NB4 (cell line): ENCODE data around the gene ATP2B3.
A peak's percentile ranks its signal among the peaks of the same experiment; 100 is the strongest.

Experiments used
- DNase-seq: peaks from one replicate; pipeline ENCODE4 v3.0.0; 2010; ENCODE audit warnings: low read depth
- H3K4me3 ChIP-seq: one replicate; pipeline ENCODE4 v1.5.1; 2011; ENCODE audit warnings: mild to moderate bottlenecking, low read depth, low read length, moderate library complexity
- MYC ChIP-seq: IDR thresholded peaks from 2 replicates; pipeline ENCODE4 v1.6.1; 2011; ENCODE audit warnings: low read depth, low read length
- POLR2A ChIP-seq: IDR thresholded peaks from 2 replicates; pipeline ENCODE4 v1.6.1; 2011; ENCODE audit warnings: mild to moderate bottlenecking; ENCODE audit not compliant: insufficient read length; ENCODE audit errors: extremely low read depth
- TF ChIP-seq, protein P1 (sequence below): IDR thresholded peaks from one replicate; pipeline ENCODE4 v1.5.1; 2012; ENCODE audit warnings: low read depth, low read length
- TF ChIP-seq, protein P2 (sequence below): IDR thresholded peaks from 2 replicates; pipeline ENCODE4 v1.6.1; 2011; ENCODE audit warnings: low read depth, low read length

Gene ATP2B3

DNA sequence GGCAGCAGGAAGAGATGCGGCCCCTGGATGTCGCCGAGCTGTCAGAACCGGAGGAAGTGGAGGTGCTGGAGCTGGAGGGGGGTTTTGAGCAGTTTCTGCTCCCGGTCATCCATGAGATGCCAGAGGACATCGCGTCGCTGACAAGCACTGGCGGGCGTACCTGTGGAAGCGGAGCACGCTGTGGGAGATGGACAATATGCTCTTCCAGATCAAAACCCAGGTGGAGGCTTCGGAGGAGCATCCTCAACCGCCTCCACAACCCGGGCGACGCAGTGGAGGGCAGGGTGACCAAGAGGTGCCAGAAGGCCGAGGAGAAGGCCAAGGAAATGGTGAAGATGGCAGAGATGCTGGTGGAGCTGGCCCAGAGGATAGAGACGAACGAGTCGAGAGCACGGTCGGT, 89.1 kb downstream of the ATP2B3 start:
- H3K4me3 ChIP-seq: no peak overlapping the region
- no peak for TF ChIP-seq MYC
- TF ChIP-seq, protein P1, sequence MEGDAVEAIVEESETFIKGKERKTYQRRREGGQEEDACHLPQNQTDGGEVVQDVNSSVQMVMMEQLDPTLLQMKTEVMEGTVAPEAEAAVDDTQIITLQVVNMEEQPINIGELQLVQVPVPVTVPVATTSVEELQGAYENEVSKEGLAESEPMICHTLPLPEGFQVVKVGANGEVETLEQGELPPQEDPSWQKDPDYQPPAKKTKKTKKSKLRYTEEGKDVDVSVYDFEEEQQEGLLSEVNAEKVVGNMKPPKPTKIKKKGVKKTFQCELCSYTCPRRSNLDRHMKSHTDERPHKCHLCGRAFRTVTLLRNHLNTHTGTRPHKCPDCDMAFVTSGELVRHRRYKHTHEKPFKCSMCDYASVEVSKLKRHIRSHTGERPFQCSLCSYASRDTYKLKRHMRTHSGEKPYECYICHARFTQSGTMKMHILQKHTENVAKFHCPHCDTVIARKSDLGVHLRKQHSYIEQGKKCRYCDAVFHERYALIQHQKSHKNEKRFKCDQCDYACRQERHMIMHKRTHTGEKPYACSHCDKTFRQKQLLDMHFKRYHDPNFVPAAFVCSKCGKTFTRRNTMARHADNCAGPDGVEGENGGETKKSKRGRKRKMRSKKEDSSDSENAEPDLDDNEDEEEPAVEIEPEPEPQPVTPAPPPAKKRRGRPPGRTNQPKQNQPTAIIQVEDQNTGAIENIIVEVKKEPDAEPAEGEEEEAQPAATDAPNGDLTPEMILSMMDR: no peak
- TF ChIP-seq, protein P2, sequence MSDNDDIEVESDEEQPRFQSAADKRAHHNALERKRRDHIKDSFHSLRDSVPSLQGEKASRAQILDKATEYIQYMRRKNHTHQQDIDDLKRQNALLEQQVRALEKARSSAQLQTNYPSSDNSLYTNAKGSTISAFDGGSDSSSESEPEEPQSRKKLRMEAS: no peak
- no peak for TF ChIP-seq POLR2A
- DNase-seq: no peak

DNA sequence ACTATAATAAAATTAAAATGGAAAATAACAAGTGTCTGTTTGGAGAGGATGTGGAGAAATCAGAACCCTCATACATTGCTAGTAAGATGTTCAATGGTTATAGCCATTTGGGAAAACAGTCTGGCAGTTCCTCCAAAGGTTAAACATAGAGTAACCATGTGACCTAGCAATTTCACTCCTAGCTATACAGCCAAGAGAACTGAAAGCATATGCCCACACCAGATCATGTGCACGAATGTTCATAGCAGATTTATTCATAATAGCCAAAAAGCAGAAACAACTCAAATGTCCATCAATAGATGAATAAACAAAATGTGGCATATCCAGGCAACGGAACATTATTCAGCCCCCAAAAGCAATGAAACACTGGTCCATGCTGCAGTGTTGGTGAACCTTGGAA, 90.9 kb downstream of the ATP2B3 start:
- no peak overlapping the region for H3K4me3 ChIP-seq
- no peak for TF ChIP-seq POLR2A
- TF ChIP-seq, protein P1: no peak
- DNase-seq: no peak

DNA sequence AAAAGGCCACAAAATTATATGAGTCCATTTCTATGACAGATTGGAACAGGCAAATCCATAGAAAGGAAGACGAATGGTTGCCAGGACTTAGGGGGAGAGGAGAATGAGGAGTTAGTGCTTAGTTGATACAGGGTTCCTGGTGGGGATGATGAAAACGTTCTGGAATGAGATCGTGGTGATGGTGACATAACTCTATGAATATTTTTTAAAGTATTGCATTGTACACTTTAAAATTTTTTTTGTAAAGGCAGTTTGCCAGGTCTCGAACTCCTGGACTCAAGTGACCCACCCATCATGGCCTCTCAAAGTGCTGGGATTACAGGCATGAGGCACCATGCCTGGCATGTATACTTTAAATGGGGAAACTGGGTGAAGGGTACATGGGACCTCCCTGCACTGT, 91.4 kb downstream of the ATP2B3 start:
- TF ChIP-seq MYC (no peak), POLR2A (no peak)
- TF ChIP-seq, protein P2: no peak
- TF ChIP-seq, protein P1: no peak
- no peak overlapping the region for H3K4me3 ChIP-seq
- no peak for DNase-seq

DNA sequence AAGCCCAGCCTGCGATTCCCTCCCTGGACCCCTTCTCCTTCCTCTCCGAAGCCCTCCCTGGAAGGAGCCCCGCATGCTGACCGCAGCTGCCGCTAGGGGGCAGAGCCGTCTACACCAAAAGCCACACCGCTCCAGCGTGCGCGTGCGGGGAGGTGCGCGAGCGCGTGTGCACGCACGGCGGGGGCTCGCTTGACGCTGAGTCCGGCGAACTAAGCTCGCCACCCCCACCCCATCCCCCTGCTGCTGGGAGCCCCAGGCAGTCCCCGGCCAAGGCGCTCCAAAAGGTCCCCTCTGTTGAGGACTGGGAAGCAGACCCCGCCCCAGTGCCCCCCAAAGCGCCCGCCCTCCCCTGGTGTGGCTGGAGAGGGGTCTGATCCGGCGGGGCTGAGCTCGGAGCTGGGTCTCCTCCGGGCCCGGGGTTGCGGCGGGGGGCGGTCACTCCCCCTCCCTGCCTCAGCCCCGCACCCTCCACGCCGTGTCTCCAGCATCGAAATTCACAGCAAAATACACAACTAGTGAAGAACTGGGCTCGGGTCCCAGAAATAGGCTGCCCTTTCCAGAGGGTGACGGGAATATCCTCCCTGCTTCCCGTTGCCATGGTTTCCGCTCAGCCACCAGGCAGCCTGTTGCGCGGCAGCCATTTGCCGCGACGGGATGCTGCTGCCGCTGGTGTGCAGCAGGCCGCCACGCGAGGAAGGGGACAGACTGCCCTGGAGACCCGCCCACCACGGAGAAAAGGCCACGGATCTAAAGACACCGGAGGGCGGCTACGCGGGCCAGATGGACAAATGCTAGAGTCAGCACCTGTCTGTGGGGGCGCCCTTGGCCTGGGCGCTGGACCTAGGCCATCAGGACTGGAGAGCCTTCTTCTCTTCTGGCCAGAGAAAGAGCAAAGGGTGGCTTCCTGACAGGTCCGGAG, 92.7 kb downstream of the ATP2B3 start:
- DNase-seq: peak; percentile 74
- no peak for TF ChIP-seq POLR2A
- TF ChIP-seq, protein P1: peak; percentile 63
- TF ChIP-seq, protein P2: no peak
- H3K4me3 ChIP-seq: no peak overlapping the region

DNA sequence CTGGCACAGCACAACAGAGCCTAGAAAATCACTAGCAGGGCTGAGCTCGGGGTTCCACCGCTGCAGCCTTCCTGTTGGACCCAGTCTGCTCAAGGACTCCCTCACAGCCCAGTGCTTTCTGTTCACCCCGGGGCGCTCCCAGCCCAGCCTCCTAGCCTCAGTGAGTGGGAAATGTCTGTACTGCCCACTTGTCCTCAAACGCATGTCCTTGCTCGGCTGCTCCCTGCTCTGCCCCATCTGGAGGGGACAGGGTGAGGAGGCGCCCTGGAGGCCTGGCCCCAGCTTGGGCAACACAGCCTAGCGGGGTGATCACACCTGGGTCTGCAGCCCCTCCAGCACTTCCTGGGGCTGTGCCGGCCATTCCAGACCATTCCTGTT, 93.4 kb downstream of the ATP2B3 start:
- no peak overlapping the region for H3K4me3 ChIP-seq

More for the DNA sequence above, 93.4 kb downstream of the ATP2B3 start:
- TF ChIP-seq, protein P2: no peak
- TF ChIP-seq, protein P1: no peak
- TF ChIP-seq MYC: no peak
- TF ChIP-seq POLR2A: no peak
- DNase-seq: no peak
